Measurements from ENCODE around the gene TEX261.

Gene TEX261

GRCh38 chr2:70958759-70959158 is 35.9 kb downstream of the TEX261 start:
- H3K4me1 ChIP-seq: no peaks in the 10 kb centered on the region
- H3K36me3 ChIP-seq: no peaks in the 10 kb centered on the region
- no peaks in the 10 kb centered on the region for H3K9me3 ChIP-seq
- no peak for DNase-seq
- H3K27me3 ChIP-seq: no peaks in the 10 kb centered on the region
- no peak overlapping the region for H3K4me3 ChIP-seq (ENCODE audit: low read depth, low read length)
- no peak for TF ChIP-seq CTCF (IDR thresholded peaks at IDR 0.05; ENCODE audit: low read depth, low read length)

DNA sequence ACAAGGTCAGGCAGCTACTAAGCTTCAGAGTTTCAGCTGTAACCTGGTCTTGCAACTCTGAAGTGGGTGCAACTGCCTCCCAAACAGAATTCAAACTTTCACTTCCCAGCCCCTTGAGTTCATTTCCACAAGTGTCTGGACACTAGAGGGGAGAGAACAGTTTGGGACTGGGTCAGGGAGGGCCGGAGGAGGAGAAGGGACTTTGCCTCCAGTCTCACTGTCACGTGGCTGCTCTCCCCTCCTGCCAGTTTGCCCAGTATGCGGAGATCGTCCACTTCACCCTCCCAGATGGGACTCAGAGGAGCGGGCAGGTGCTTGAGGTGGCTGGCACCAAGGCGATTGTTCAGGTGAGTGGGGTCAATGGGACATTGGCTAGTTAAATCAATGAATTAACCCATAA is 36.9 kb downstream of the TEX261 start:
- Histone ChIP-seq H3K4me3 (ENCODE audit: low read depth, low read length) (no peak overlapping the region), H3K9me3 (no peaks in the 10 kb centered on the region), H3K27me3 (no peaks in the 10 kb centered on the region), H3K4me1 (no peaks in the 10 kb centered on the region), H3K36me3 (no peaks in the 10 kb centered on the region)
- no peak for TF ChIP-seq CTCF (IDR thresholded peaks at IDR 0.05; ENCODE audit: low read depth, low read length)
- no peak for DNase-seq

- no peaks in the 10 kb centered on the region for H3K36me3 ChIP-seq
- no peak overlapping the region for H3K4me3 ChIP-seq (ENCODE audit: low read depth, low read length)
- no peaks in the 10 kb centered on the region for H3K27me3 ChIP-seq
- H3K4me1 ChIP-seq: no peaks in the 10 kb centered on the region
- H3K9me3 ChIP-seq: no peaks in the 10 kb centered on the region
- TF ChIP-seq CTCF (IDR thresholded peaks at IDR 0.05; ENCODE audit: low read depth, low read length): no peak
- no peak for DNase-seq
Observed at GRCh38 chr2:70956141-70956540, 38.5 kb downstream of the TEX261 start.

GRCh38 chr2:70954886-70955285 is 39.8 kb downstream of the TEX261 start:
- no peak overlapping the region for H3K4me3 ChIP-seq (ENCODE audit: low read depth, low read length)
- no peak for DNase-seq
- H3K36me3 ChIP-seq: no peaks in the 10 kb centered on the region
- H3K27me3 ChIP-seq: no peaks in the 10 kb centered on the region
- TF ChIP-seq CTCF (IDR thresholded peaks at IDR 0.05; ENCODE audit: low read depth, low read length): no peak
- H3K4me1 ChIP-seq: no peaks in the 10 kb centered on the region
- no peaks in the 10 kb centered on the region for H3K9me3 ChIP-seq

- no peaks in the 10 kb centered on the region for H3K9me3 ChIP-seq
- H3K27me3 ChIP-seq: no peaks in the 10 kb centered on the region
- no peak for TF ChIP-seq CTCF (IDR thresholded peaks at IDR 0.05; ENCODE audit: low read depth, low read length)
- no peaks in the 10 kb centered on the region for H3K36me3 ChIP-seq
- no peaks in the 10 kb centered on the region for H3K4me1 ChIP-seq
- DNase-seq: no peak
- H3K4me3 ChIP-seq (ENCODE audit: low read depth, low read length): no peak overlapping the region
Observed at GRCh38 chr2:70949086-70949485, 45.6 kb downstream of the TEX261 start.

- TF ChIP-seq CTCF (IDR thresholded peaks at IDR 0.05; ENCODE audit: low read depth, low read length): peak; percentile 73
- Histone ChIP-seq H3K9me3 (no peaks in the 10 kb centered on the region), H3K36me3 (no peaks in the 10 kb centered on the region), H3K4me3 (ENCODE audit: low read depth, low read length) (peak overlapping the region; percentile 49), H3K4me1 (no peaks in the 10 kb centered on the region), H3K27me3 (no peaks in the 10 kb centered on the region)
- peak; percentile 77 for DNase-seq
Observed at GRCh38 chr2:70948337-70949003, 46.2 kb downstream of the TEX261 start.
